ENCODE measurements around the gene EIF5B. TPM values are rescaled to one million over a fixed set of nuclear protein-coding genes. Genes with fewer than 3 reads are reported as not detected.

EIF5B gene
- total RNA-seq, 1 experiment from 2014 or later = 58.1 TPM

DNA sequence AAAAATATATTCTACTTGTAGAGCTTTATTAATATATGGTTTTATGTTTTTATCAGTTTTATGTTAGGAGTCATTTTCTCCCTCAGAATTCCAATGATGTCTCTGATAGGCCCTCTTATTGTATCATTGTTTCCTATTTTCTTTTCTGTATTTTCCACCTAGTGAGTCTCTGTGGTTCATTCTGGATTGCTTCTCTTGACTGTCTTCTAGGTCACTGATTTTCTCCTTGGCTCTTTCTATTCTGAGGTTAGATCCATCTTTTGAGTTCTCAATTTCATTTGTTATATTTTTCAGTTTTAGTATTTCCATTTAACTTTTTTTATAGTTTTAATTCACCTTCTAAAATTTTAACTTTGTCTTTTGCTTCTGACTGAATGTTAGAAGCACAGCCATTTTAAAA, 37.6 kb downstream of the EIF5B start:
- DNase-seq = no peak
- no peaks in the 10 kb centered on the region for H3K9me3 ChIP-seq (ENCODE audit: control insufficient read depth, low read depth, low read length)
- no peak overlapping the region for H4K8ac ChIP-seq (replicated peaks; ENCODE audit: insufficient read length, low read depth, low read length)
- Mint-ChIP-seq H3K9me3 (peaks cover 2 to 10% of the 10 kb centered on the region in 2 experiments; a peak in 3 of 5 replicates), H3K36me3 (ENCODE audit: insufficient read depth in 1 of 3, low read depth in 3 of 3) (peaks cover 47 to 88% (median 82%) of the 10 kb centered on the region in 3 experiments), H3K27ac (no peak overlapping the region), H3K4me3 (no peak overlapping the region), H3K27me3 (ENCODE audit: low read depth) (no peaks in the 10 kb centered on the region), H3K4me1 (peaks cover 3 to 4% of the 10 kb centered on the region in 2 experiments; a peak in 3 of 4 replicates)
- H3K79me2 ChIP-seq (ENCODE audit: insufficient read depth, low read length) = no peaks in the 10 kb centered on the region
- no peaks in the 10 kb centered on the region for H3K27me3 ChIP-seq (ENCODE audit: insufficient read depth, low read length)
- no peak overlapping the region for H2AK5ac ChIP-seq (ENCODE audit: insufficient read length, low read length)
- H2BK20ac ChIP-seq (ENCODE audit: low read depth, low read length, poor library complexity, severe bottlenecking) = no peak overlapping the region
- H2BK5ac ChIP-seq (ENCODE audit: insufficient read length, low read length) = no peak overlapping the region
- H3K56ac ChIP-seq (ENCODE audit: insufficient read length, low read depth, low read length) = no peak overlapping the region
- TF ChIP-seq, protein P1, sequence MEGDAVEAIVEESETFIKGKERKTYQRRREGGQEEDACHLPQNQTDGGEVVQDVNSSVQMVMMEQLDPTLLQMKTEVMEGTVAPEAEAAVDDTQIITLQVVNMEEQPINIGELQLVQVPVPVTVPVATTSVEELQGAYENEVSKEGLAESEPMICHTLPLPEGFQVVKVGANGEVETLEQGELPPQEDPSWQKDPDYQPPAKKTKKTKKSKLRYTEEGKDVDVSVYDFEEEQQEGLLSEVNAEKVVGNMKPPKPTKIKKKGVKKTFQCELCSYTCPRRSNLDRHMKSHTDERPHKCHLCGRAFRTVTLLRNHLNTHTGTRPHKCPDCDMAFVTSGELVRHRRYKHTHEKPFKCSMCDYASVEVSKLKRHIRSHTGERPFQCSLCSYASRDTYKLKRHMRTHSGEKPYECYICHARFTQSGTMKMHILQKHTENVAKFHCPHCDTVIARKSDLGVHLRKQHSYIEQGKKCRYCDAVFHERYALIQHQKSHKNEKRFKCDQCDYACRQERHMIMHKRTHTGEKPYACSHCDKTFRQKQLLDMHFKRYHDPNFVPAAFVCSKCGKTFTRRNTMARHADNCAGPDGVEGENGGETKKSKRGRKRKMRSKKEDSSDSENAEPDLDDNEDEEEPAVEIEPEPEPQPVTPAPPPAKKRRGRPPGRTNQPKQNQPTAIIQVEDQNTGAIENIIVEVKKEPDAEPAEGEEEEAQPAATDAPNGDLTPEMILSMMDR (conservative IDR thresholded peaks at IDR 0.05) = no peak
- no peak overlapping the region for H3K9ac ChIP-seq (ENCODE audit: extremely low read depth, insufficient read length, low read length)
- no peak overlapping the region for H4K5ac ChIP-seq (ENCODE audit: insufficient read length, low read depth, low read length)
- H3T11ph ChIP-seq (ENCODE audit: low read length) = no peak overlapping the region
- H3K23me2 ChIP-seq (ENCODE audit: insufficient read length, low read depth, low read length, poor library complexity, severe bottlenecking) = no peaks in the 10 kb centered on the region
- no peak overlapping the region for H3K23ac ChIP-seq (ENCODE audit: insufficient read length, low read depth, low read length)
- no peak overlapping the region for H3K4ac ChIP-seq (ENCODE audit: low read depth, low read length)
- H4K91ac ChIP-seq (ENCODE audit: insufficient read length, low read depth, low read length) = no peak overlapping the region
- H3K4me1 ChIP-seq (ENCODE audit: insufficient read depth, low read length) = no peaks in the 10 kb centered on the region
- no peak overlapping the region for H2BK15ac ChIP-seq (ENCODE audit: low read depth, low read length)
- no peak overlapping the region for H3K4me2 ChIP-seq (ENCODE audit: insufficient read depth, insufficient read length, low read length)
- no peak overlapping the region for H2BK12ac ChIP-seq (ENCODE audit: insufficient read length, low read depth, low read length)
- no peak overlapping the region for H3K14ac ChIP-seq (ENCODE audit: insufficient read depth, low read length)
- H4K20me1 ChIP-seq (ENCODE audit: control insufficient read depth, insufficient read depth, insufficient read length) = no peaks in the 10 kb centered on the region
- no peak overlapping the region for H2BK120ac ChIP-seq (ENCODE audit: low read depth, low read length, poor library complexity, severe bottlenecking)
- H3K18ac ChIP-seq (ENCODE audit: insufficient read length, low read depth, low read length) = no peak overlapping the region
- no peak overlapping the region for H2AFZ ChIP-seq (ENCODE audit: low read length)
- no peaks in the 10 kb centered on the region for H3K79me1 ChIP-seq (ENCODE audit: insufficient read depth, low read depth, low read length, poor library complexity, severe bottlenecking)
- H3K27ac ChIP-seq (ENCODE audit: insufficient read length, low read depth, low read length) = no peak overlapping the region
